ENCODE data around the gene IL26. TPM values are rescaled to one million over a fixed set of nuclear protein-coding genes. Genes with fewer than 3 reads are reported as not detected.

Gene IL26, protein sequence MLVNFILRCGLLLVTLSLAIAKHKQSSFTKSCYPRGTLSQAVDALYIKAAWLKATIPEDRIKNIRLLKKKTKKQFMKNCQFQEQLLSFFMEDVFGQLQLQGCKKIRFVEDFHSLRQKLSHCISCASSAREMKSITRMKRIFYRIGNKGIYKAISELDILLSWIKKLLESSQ
- total RNA-seq, result 4.5 and 14.2 TPM in 2 replicates

DNA sequence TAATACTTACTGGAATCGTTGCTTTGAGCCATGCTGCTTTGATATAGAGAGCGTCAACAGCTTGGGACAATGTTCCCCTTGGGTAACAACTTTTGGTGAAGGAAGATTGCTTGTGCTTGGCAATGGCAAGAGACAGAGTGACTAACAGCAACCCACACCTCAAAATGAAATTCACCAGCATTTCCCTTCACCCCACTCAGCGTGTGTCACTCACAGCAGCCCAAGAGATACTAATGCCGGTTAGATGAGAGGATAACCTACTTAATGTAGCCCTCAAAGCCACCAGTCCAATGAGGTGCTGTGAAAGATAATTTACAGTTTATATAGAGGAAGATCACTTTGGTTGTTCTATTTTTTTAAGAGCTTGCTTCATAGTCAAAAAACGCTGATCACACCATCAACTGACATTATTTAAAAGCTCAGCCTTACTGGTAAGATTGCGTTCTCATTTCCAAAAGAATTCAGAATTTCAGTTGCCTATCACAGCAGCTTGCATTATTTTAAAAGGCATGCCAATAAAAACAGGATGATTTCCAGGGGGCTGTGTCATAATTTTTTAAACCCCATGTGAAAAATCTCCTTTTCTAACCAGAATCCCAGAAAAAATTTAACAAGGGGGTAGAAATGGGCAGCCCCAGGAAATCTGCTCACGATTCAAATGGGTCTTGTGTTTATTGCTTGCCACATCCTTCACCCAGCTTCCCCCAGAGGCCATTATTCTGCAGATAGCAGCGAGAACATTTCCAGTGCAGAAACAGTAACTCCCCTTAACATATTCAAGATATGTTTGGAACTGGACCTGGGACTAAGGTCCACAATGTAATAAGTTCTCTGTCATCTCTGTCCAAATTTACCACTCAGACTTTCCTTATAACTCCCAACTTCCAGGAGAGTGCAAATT lies at the start of gene IL26:
Gene IL26, minus strand, starts transcription at position 235 of the 901 bp plus-strand sequence. Its CDS starts 54 bp downstream, at position 181.

DNA sequence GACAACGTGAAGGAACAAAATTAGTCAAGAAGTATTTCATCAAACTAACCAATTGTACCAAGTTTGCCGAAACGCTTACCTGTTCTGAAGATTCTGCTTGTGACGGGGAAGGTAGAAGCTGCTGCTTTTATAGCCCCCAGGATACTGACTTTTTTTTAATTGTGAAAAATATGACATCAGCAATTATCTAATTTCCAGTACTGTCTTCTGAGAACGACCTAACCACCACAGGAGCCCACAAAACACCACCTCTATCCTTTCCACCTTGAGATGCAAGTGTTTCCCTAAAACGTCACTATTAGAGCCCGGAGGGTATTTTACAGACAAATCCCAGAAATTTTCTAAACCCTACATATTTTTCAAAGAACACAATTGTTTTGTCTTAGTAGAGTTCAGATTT lies 27.9 kb upstream of the IL26 start, which contains the start of gene IL22:
Gene IL22, minus strand, starts transcription at position 101 of the 400 bp plus-strand sequence. CDS start 156 bp downstream, outside the sequence.

DNA sequence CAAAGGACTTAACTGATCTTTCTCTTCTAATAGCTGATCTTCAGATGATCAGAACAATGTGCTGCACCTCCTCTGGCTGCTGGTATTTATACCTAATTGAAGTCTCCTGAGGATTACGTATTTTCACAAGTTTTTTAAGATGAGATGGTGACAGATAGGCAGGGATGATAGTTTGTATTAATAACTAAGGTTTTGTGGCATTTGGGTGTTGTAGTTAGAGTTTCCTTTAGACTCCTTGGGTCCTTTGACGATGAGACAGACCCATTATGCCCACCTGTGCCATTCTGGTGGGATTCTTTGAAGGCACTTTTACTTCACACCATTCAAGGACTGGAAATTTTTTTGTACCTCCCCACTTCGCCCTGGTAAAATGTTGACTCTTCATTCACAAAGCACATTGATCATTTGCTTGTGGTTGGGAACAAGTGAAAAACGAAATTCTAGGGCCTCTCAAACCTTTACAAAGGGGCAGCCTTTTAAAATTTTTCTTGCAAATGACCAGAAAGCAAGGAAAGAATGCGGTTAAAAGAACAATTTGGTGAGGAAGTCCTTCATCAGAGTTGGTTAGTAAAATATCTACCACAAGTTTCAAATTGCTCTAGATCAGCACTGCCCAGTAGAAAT lies 65.8 kb downstream of the IL26 start, which contains the start of gene IFNG:
Gene IFNG, minus strand, starts transcription at position 60 of the 624 bp plus-strand sequence. CDS start 125 bp downstream, outside the sequence.

Other genes with a start within 250 kb of the IL26 start
- 0.65 and 0.86 TPM in 2 replicates for gene IFNG-AS1, start 236.4 kb downstream of the IL26 start, total RNA-seq
- gene IFNG, start 66.1 kb downstream of the IL26 start, total RNA-seq, result not detected in 2 replicates
- not detected in 2 replicates for gene IL22, start 27.8 kb upstream of the IL26 start, total RNA-seq
- gene MDM1, start 106.6 kb upstream of the IL26 start, total RNA-seq, result 22.2 and 30.6 TPM in 2 replicates